CD14-positive monocyte (primary cell): Measurements from ENCODE around the gene EGFR. TPM values are rescaled to one million over a fixed set of nuclear protein-coding genes. Genes with fewer than 3 reads are reported as not detected.

Source experiments
- DNase-seq, 3 donors: peaks; one replicate each; pipeline ENCODE4 v3.0.0-alpha.2; 2011 to 2022
- H2AFZ ChIP-seq: 2 replicates; pipeline ENCODE4 v1.6.0; 2012; ENCODE audit warnings: mild to moderate bottlenecking, low read depth, low read length, inconsistent platforms; ENCODE audit not compliant: insufficient read depth, poor library complexity, severe bottlenecking
- H3K27ac ChIP-seq, 2 donors: 1 replicate in 1 of 2; 2 replicates in 1 of 2; pipeline ENCODE4 v1.5.1; 2012 to 2013; ENCODE audit warnings: low read length in 2 of 2, control low read depth in 1 of 2, inconsistent platforms in 1 of 2, low read depth in 1 of 2, mild to moderate bottlenecking in 1 of 2
- H3K27me3 ChIP-seq, 2 donors: one replicate each; pipeline versions ENCODE4 v1.6.0 to v1.6.1; 2011 to 2013; ENCODE audit warnings: low read length in 2 of 2; ENCODE audit not compliant: control insufficient read depth in 2 of 2, insufficient read depth in 2 of 2
- H3K36me3 ChIP-seq, 2 donors: replicated peaks in 1 of 2; 1 replicate in 1 of 2; 2 replicates in 1 of 2; pipeline versions ENCODE4 v1.5.1 to v1.6.1; 2012 to 2013; ENCODE audit warnings: low read length in 2 of 2, control low read depth in 1 of 2, inconsistent platforms in 1 of 2, mild to moderate bottlenecking in 1 of 2; ENCODE audit not compliant: insufficient read depth in 2 of 2, control insufficient read depth in 1 of 2
- H3K4me1 ChIP-seq, 2 donors: 1 replicate in 1 of 2; 2 replicates in 1 of 2; pipeline versions ENCODE4 v1.5.1 to v1.6.1; 2012 to 2013; ENCODE audit warnings: low read length in 2 of 2, control low read depth in 1 of 2, inconsistent platforms in 1 of 2, mild to moderate bottlenecking in 1 of 2, moderate library complexity in 1 of 2; ENCODE audit not compliant: insufficient read depth in 2 of 2, control insufficient read depth in 1 of 2
- H3K4me2 ChIP-seq: replicated peaks from 2 replicates; pipeline ENCODE3; 2012; ENCODE audit warnings: low read length, moderate library complexity, mild to moderate bottlenecking; ENCODE audit not compliant: poor library complexity, severe bottlenecking; ENCODE audit errors: extremely low read depth
- H3K4me3 ChIP-seq, 3 experiments: fragments of 200-600 bp in 1 of 3; sonication (generic) in 1 of 3; replicated peaks in 1 of 3; 1 replicate in 2 of 3; 2 replicates in 1 of 3; pipeline ENCODE4 v1.5.1; 2011 to 2013; ENCODE audit warnings: low read length in 3 of 3, mild to moderate bottlenecking in 3 of 3, control low read depth in 2 of 3, low read depth in 2 of 3, inconsistent platforms in 1 of 3, moderate library complexity in 1 of 3
- H3K79me2 ChIP-seq: 2 replicates; pipeline ENCODE4 v1.6.0; 2012; ENCODE audit warnings: mild to moderate bottlenecking, control low read depth, inconsistent platforms, low read length, moderate library complexity; ENCODE audit not compliant: insufficient read depth
- H3K9ac ChIP-seq: 2 replicates; pipeline ENCODE4 v1.6.0; 2017; ENCODE audit warnings: low read length, mild to moderate bottlenecking; ENCODE audit not compliant: insufficient read depth, poor library complexity, severe bottlenecking
- H3K9me3 ChIP-seq, 2 donors: replicated peaks in 1 of 2; 1 replicate in 1 of 2; 2 replicates in 1 of 2; pipeline versions ENCODE4 v1.5.1 to v1.6.1; 2012 to 2013; ENCODE audit warnings: low read length in 2 of 2, control low read depth in 1 of 2; ENCODE audit not compliant: control insufficient read depth in 1 of 2, insufficient read depth in 1 of 2
- H4K20me1 ChIP-seq: 2 replicates; pipeline ENCODE4 v1.6.0; 2012; ENCODE audit warnings: mild to moderate bottlenecking, low read length, control low read depth, moderate library complexity; ENCODE audit not compliant: insufficient read depth
- H3K27ac Mint-ChIP-seq, 7 donors: one replicate each; pipeline ENCODE4 v1.8.0; 2020; ENCODE audit warnings: mild to moderate bottlenecking in 7 of 7, mixed read lengths in 7 of 7, moderate library complexity in 6 of 7, inconsistent platforms in 2 of 7
- H3K27me3 Mint-ChIP-seq, 3 donors: one replicate each; pipeline ENCODE4 v1.8.0; 2021 to 2022; ENCODE audit warnings: low read depth in 3 of 3, mild to moderate bottlenecking in 3 of 3, mixed read lengths in 3 of 3, moderate library complexity in 3 of 3, inconsistent platforms in 1 of 3
- H3K36me3 Mint-ChIP-seq, 2 donors: one replicate each; pipeline ENCODE4 v1.8.0; 2020; ENCODE audit warnings: mixed read lengths in 2 of 2, inconsistent platforms in 1 of 2, mild to moderate bottlenecking in 1 of 2
- H3K4me1 Mint-ChIP-seq: one replicate; pipeline ENCODE4 v1.8.0; 2020; ENCODE audit warnings: mild to moderate bottlenecking, mixed read lengths
- H3K4me3 Mint-ChIP-seq, 2 donors: one replicate each; pipeline ENCODE4 v1.8.0; 2020; ENCODE audit warnings: mild to moderate bottlenecking in 2 of 2, mixed read lengths in 2 of 2, moderate library complexity in 1 of 2
- H3K9me3 Mint-ChIP-seq, 7 donors: one replicate each; pipeline ENCODE4 v1.8.0; 2020 to 2022; ENCODE audit warnings: mixed read lengths in 7 of 7, mild to moderate bottlenecking in 6 of 7, moderate library complexity in 6 of 7, inconsistent platforms in 2 of 7
- WGBS: methylation state at CpG from one replicate; pipeline ENCODE4 v1.1.5; 2013; ENCODE audit warnings: missing lambda C conversion rate; ENCODE audit not compliant: insufficient coverage; 5-methylcytosine and 5-hydroxymethylcytosine counted together
- intact Hi-C, 2 donors: fragments of 100-400 bp; cut with micrococcal nuclease; formaldehyde crosslinking; loops; one replicate each; pipeline versions ENCODE4 v1.15.0 to v1.15.1; 2023
- polyA plus RNA-seq, 3 donors: library from polyadenylated mRNA; depleted of rRNA in 1 of 3; unstranded in 2 of 3; stranded (reverse) in 1 of 3; fragments of 300-500 nt in 2 of 3; fragments of >200 nt in 1 of 3; fragmentation: Illumina TruSeq in 2 of 3; gene quantifications; 1 replicate in 2 of 3; 2 replicates in 1 of 3; pipeline ENCODE4 v1.2.3, GENCODE V29; 2012 to 2021
- TF ChIP-seq, protein P1 (sequence below): fragments of 200-600 bp; IDR thresholded peaks from one replicate; pipeline ENCODE4 v1.8.0; 2022; ENCODE audit warnings: antibody characterized with exemption, mild to moderate bottlenecking

Gene EGFR
- polyA plus RNA-seq, 3 donors, result not detected

DNA sequence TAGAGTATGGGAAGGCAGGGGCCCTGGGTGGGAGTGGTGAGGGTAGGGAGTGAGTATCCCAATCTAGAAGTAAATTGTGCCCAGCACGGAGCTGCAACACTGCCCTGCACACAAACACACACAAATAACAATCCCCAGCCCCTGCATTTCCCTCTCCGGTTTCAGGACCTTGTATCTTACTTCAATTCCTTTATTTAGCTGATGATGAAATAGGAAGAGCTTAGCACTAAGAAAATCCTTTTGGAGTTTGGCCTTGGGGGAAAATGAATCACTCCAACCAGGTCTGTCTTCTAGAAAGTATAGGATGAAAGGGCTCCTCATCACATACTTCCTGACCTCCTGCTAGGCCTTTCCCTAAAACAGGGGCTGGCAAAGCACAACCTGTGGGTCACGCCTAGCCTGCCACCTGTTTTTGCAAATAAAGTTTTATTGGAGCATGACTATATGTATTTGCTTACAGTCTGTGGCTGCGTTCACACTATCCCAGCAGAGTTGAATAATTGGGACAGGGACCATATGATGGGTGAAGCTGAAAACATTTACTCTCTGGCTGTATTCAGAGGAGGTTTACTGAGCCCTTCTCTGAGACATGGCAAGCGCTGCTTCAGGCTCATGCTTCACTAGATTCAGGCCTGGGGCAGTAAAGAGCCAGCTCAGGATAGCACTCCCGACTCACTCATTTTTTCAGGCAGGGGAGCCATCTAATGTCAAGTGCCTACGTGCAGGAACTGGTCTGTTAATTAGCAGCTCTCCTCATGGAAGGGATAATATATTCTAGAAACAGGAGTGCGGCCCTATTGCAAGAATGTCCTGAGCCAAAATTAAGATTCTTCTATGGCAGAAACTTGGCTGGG lies 111.0 kb downstream of the EGFR start:
- H3K79me2 ChIP-seq, result no peaks in the 10 kb centered on the region
- H3K4me3 ChIP-seq, result no peak overlapping the region
- intact Hi-C loops, result no loop called here
- H4K20me1 ChIP-seq, result no peaks in the 10 kb centered on the region
- no peak overlapping the region for H3K9ac ChIP-seq
- H3K4me2 ChIP-seq, result no peak overlapping the region
- TF ChIP-seq, protein P1, sequence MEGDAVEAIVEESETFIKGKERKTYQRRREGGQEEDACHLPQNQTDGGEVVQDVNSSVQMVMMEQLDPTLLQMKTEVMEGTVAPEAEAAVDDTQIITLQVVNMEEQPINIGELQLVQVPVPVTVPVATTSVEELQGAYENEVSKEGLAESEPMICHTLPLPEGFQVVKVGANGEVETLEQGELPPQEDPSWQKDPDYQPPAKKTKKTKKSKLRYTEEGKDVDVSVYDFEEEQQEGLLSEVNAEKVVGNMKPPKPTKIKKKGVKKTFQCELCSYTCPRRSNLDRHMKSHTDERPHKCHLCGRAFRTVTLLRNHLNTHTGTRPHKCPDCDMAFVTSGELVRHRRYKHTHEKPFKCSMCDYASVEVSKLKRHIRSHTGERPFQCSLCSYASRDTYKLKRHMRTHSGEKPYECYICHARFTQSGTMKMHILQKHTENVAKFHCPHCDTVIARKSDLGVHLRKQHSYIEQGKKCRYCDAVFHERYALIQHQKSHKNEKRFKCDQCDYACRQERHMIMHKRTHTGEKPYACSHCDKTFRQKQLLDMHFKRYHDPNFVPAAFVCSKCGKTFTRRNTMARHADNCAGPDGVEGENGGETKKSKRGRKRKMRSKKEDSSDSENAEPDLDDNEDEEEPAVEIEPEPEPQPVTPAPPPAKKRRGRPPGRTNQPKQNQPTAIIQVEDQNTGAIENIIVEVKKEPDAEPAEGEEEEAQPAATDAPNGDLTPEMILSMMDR, result no peak
- no peaks in the 10 kb centered on the region for H3K36me3 ChIP-seq
- DNase-seq, result no peak
- no peaks in the 10 kb centered on the region for H3K36me3 Mint-ChIP-seq
- no peaks in the 10 kb centered on the region for H3K4me1 Mint-ChIP-seq
- H3K4me1 ChIP-seq, result no peaks in the 10 kb centered on the region
- no peak overlapping the region for H3K27ac Mint-ChIP-seq
- H3K4me3 Mint-ChIP-seq, result no peak overlapping the region
- no peak overlapping the region for H3K27ac ChIP-seq
- no peak overlapping the region for H2AFZ ChIP-seq
- WGBS, result 68% methylated on average over 3 of the region's 8 CpGs
- H3K27me3 Mint-ChIP-seq, result peaks cover 0 to 3% (median 1%) of the 10 kb centered on the region in 3 donors
- H3K27me3 ChIP-seq, result no peaks in the 10 kb centered on the region
- peaks cover 2 to 9% (median 4%) of the 10 kb centered on the region in 7 donors for H3K9me3 Mint-ChIP-seq
- no peaks in the 10 kb centered on the region for H3K9me3 ChIP-seq

DNA sequence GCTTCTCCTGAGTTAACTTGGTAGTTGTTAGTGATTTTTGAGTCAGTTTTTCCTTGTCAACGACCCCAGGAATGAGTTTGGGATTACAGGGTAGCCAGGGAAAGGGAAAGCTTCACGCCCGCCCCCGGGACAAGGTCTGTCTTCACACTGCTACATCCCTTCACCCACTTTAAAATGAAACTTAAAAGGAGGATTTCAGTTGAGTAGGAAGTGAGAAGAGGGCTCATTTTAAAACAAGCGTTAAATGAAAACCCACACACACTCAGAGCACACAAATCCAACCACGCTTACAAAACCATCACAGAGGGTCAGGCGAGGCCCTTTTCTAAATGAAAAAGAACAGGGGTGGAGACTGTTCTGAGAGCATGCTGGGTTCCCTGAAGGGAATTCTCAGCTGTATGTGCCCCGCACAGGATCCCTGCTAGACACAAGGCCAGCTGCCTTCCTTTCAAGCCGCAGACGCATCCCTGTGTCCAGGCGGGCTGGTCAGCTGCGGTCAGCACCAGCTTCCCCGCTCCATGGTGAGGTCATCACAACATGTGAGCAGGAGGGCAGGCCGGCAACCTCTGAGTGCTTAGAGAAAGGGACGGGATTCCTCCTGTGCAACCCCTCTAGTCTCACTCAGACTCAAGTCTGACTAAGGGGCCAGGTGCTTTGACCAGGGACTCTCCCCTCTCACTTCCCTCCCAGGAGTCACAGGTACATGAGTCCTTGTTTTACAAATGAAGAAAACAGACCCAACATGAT lies 111.8 kb downstream of the EGFR start:
- H3K4me2 ChIP-seq, result no peak overlapping the region
- H3K9ac ChIP-seq, result no peak overlapping the region
- no peak overlapping the region for H3K27ac ChIP-seq

More for the DNA sequence above, 111.8 kb downstream of the EGFR start:
- H3K4me3 Mint-ChIP-seq, result no peak overlapping the region
- H3K4me1 ChIP-seq, result no peaks in the 10 kb centered on the region
- 82% methylated on average over 9 of the region's 15 CpGs for WGBS
- no peaks in the 10 kb centered on the region for H4K20me1 ChIP-seq
- DNase-seq, result no peak
- H3K79me2 ChIP-seq, result no peaks in the 10 kb centered on the region
- H3K4me1 Mint-ChIP-seq, result no peaks in the 10 kb centered on the region
- no peak overlapping the region for H3K4me3 ChIP-seq
- intact Hi-C loops, result no loop called here
- peaks cover under 1 to 9% (median 4%) of the 10 kb centered on the region in 7 donors for H3K9me3 Mint-ChIP-seq
- H2AFZ ChIP-seq, result no peak overlapping the region
- H3K27me3 Mint-ChIP-seq, result peaks cover 0 to 3% (median 1%) of the 10 kb centered on the region in 3 donors
- no peaks in the 10 kb centered on the region for H3K36me3 ChIP-seq
- H3K36me3 Mint-ChIP-seq, result no peaks in the 10 kb centered on the region
- no peak overlapping the region for H3K27ac Mint-ChIP-seq
- no peaks in the 10 kb centered on the region for H3K9me3 ChIP-seq
- H3K27me3 ChIP-seq, result no peaks in the 10 kb centered on the region
- TF ChIP-seq, protein P1, result no peak
